ENCODE data around the gene RAB3A. TPM values are rescaled to one million over a fixed set of nuclear protein-coding genes. Genes with fewer than 3 reads are reported as not detected.

Gene RAB3A
- total and polyA plus RNA-seq, 2 donors (not counting 3 experiments of a cell fraction or from before 2014, with no cell fraction given), result 0.88 to 0.90 TPM

GRCh38 chr19:18197306-18197705 lies 6.5 kb downstream of the RAB3A start:
- peaks cover 11% of the 10 kb centered on the region for H3K4me1 ChIP-seq (ENCODE audit: control insufficient read depth, extremely low read depth, insufficient read depth, low read length)
- H3K79me2 ChIP-seq (ENCODE audit: control insufficient read depth, insufficient read depth, low read length), result no peaks in the 10 kb centered on the region
- dilution Hi-C loops (cut with MboI; ENCODE audit: extremely low pct_ligation_motif_present, low sequenced_read_pairs) (no loop called here), intact Hi-C loops (cut with micrococcal nuclease) (no loop called here)
- H3K4me2 ChIP-seq (ENCODE audit: insufficient read depth, low read length), result no peak overlapping the region
- peaks cover 0 to 6% of the 10 kb centered on the region in 2 experiments for H3K36me3 ChIP-seq (ENCODE audit: control insufficient read depth in 2 of 2, extremely low read depth in 1 of 2, insufficient read depth in 2 of 2, low read length in 2 of 2)
- no TSS peak for BruUV-seq (replicated peaks)
- H3K9me1 ChIP-seq (replicated peaks; ENCODE audit: control insufficient read depth, extremely low read depth, insufficient read depth, low read length), result no peaks in the 10 kb centered on the region
- H4K20me1 ChIP-seq (replicated peaks; ENCODE audit: control insufficient read depth, extremely low read depth, insufficient read depth, low read length), result no peaks in the 10 kb centered on the region
- H3K9ac ChIP-seq (replicated peaks; ENCODE audit: extremely low read depth, insufficient read depth, low read length), result no peak overlapping the region
- H3K27ac ChIP-seq (ENCODE audit: insufficient read depth, low read depth, low read length), result no peak overlapping the region
- TF ChIP-seq MYC (IDR thresholded peaks at IDR 0.05; ENCODE audit: low read depth, low read length) (no peak), EZH2 (IDR thresholded peaks at IDR 0.05; ENCODE audit: borderline replicate concordance, low read depth, low read length, severe bottlenecking) (no peak), JUN (IDR thresholded peaks at IDR 0.05; ENCODE audit: borderline replicate concordance, insufficient read depth, insufficient read length, low read depth) (no peak), GATA2 (IDR thresholded peaks at IDR 0.05; ENCODE audit: insufficient read depth, insufficient read length, low read depth, low read length) (no peak), CTCF (IDR thresholded peaks at IDR 0.05; ENCODE audit: extremely low read depth in 1 of 2, insufficient read depth in 1 of 2, low read depth in 1 of 2, low read length in 2 of 2) (no peak), POLR2AphosphoS5 (IDR thresholded peaks at IDR 0.05; ENCODE audit: insufficient read depth, low read depth, low read length) (no peak), MAX (IDR thresholded peaks at IDR 0.05; ENCODE audit: insufficient read depth, insufficient read length) (no peak), FOS (IDR thresholded peaks at IDR 0.05; ENCODE audit: borderline replicate concordance, insufficient read depth, low read length) (no peak), POLR2A (IDR thresholded peaks at IDR 0.05; ENCODE audit: low read depth, low read length) (no peak)
- FAIRE-seq (no peak), DNase-seq (ENCODE audit: low read depth, low spot score) (no peak)
- H3K27me3 ChIP-seq (ENCODE audit: control insufficient read depth in 2 of 2, insufficient read depth in 2 of 2, low read length in 2 of 2), result no peaks in the 10 kb centered on the region
- no peaks in the 10 kb centered on the region for H3K9me3 ChIP-seq (replicated peaks; ENCODE audit: control insufficient read depth, insufficient read depth, low read length)
- no peak overlapping the region for H3K4me3 ChIP-seq (replicated peaks in 1 of 3; ENCODE audit: insufficient read depth in 1 of 3, low read depth in 1 of 3, low read length in 3 of 3)
- CTCF ChIA-PET, result interaction anchor here (0.6 to 1.5 kb wide), 5 partner anchors 11 to 870 kb away, joined by 3 to 5 read pairs (median 3); no protein-coding TSS in a partner anchor
- POLR2A ChIA-PET, result interaction anchor here (2.0 kb wide), 1 partner anchor 84 kb away, joined by 6 read pairs; the partner anchor contains the start of gene JUND
- no peak overlapping the region for H2AFZ ChIP-seq (ENCODE audit: low read depth, low read length)
